Daoy (cell line): Measurements from ENCODE around the gene CACNA1H. TPM values are rescaled to one million over a fixed set of nuclear protein-coding genes. Genes with fewer than 3 reads are reported as not detected.

Experiments
- DNase-seq: peaks from one replicate; pipeline ENCODE4 v3.0.0-alpha.2; 2015; ENCODE audit warnings: low read depth
- total RNA-seq: library from RNA; depleted of rRNA; stranded (reverse); fragments of >200 nt; shearing (Covaris generic); gene quantifications from 2 replicates; pipeline ENCODE4 v1.2.3, GENCODE V29; 2014

CACNA1H gene
- total RNA-seq, 1 experiment from 2014 or later: 0.80 TPM

GRCh38 chr16:1142911-1143310 lies 10.0 kb upstream of the CACNA1H start:
- DNase-seq: no peak

GRCh38 chr16:1143761-1144450 lies 9.0 kb upstream of the CACNA1H start:
- no peak for DNase-seq

- no peak for DNase-seq
These were observed 8.2 kb upstream of the CACNA1H start for GRCh38 chr16:1144476-1145382.

DNA sequence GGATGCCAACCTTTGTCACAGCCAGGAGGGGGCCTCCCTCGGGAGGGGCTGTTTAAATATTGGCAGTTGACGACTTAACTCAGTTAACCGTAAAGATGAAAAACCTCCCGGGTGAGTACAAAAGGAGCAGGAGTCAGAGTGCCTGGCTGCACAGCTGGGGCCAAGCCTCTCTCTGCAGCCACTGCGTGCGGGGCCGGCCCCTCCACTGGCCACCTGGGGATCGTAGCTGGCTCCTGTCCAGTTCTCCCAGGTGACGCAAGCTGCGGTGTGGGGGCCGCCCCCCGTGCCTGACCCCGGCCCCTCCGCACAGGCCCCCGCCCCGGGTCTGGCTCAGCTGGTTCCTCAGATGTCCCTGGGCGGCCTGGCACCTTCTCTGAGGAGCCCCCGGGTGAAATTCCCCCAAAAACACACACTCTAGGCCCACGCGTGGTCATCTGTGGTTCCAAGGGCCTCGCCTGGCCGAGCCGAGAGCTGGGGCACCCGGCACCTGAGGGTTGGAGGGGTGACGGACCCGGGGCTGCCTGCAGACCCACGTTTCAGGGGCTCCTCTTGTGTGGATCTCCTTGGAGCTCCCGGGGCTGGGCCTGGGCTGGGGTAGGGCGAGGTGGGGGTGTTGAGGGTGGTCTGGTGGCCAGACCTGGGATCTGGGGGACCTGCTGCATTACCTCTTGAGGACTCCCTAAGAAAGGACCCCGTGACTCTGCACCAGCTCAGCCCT lies 7.4 kb upstream of the CACNA1H start:
- DNase-seq: no peak

DNA sequence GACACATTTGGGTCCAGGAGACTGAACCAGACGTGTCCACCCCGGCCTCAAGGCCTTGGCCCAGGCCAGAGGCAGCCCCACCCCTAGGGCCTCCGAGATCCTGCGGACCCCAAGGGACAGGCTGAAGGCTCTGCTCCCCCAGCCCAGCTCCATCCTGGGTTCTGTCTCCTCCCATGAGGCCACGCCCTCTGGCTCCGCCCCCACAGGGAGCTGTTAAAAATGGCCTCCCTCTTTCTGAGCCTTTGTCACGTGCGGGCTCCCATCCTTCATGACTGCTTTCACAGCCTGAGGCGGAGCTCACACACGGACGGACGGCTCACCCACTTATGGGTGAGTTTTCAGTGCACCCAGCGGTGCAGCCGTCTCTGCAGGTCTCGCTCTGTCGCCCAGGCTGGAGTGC lies 6.5 kb upstream of the CACNA1H start:
- no peak for DNase-seq

GRCh38 chr16:1147027-1147426 lies 5.9 kb upstream of the CACNA1H start:
- no peak for DNase-seq

DNA sequence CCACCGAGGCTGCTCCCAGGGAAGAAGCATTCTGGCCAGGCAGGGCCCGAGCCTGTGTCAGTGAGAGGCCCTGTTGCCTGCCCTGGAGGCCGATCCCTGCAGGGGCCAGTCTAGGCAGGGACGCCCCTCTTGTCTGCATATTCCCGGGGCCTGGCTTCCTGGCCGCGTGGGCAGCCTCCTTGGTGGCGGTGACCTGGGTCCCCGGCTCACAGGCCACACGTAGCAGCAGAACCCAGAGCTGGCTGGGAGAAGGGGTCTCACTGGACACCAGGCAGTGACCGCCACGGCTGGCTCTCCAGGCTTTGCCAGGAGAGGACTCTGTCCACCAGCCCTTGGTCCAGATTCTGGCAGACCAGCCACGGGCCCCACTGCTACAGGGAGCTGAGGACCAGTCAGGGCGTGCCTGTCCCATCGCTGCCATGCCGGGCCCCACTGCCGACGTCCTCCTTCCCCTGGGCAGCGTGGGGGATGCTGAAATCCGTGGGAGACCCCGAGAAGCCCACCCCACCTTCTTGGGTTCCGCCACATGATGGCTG lies 3.7 kb upstream of the CACNA1H start:
- DNase-seq: no peak

GRCh38 chr16:1150511-1150982 lies 2.4 kb upstream of the CACNA1H start:
- peak; percentile 59 for DNase-seq

- no peak for DNase-seq
These were observed 1.3 kb upstream of the CACNA1H start for GRCh38 chr16:1151424-1152122.

- no peak for DNase-seq
These were observed 725 bp upstream of the CACNA1H start for GRCh38 chr16:1152123-1152638.

GRCh38 chr16:1153480-1154160 lies 714 bp downstream of the CACNA1H start:
- no peak for DNase-seq

DNA sequence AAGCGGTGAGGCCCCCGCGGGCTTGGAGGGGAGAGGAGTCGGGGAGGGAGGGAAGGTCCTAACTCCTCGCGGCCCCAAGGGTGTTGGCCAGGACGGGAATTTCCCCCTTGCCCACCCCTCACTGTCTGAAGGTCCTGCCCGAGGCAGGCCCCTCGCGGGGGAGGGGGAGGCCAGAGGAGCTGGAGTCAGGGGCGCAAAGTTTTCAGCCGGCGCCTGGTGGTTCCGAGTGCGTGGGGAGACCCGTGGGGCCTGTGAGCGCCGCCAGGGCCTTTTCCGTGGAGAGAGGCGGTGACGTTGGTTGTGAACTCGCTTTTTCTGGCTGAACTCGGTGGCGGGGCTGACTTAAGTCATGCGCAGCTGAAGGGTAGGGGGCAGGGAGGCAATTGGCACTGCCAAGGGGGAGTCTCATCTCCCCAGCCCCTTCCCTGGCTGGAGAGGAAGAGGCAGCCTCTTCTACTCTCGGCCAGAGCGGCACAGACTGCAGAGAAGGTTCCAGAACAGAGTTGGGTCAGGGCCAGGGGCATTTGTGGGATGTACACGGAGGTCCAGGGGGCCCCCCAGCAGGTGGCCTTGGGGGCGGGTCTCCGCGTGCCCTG lies 1.5 kb downstream of the CACNA1H start:
- DNase-seq: no peak

GRCh38 chr16:1154887-1155331 lies 2.0 kb downstream of the CACNA1H start:
- DNase-seq: no peak

GRCh38 chr16:1155353-1156054 lies 2.6 kb downstream of the CACNA1H start:
- DNase-seq: no peak

DNA sequence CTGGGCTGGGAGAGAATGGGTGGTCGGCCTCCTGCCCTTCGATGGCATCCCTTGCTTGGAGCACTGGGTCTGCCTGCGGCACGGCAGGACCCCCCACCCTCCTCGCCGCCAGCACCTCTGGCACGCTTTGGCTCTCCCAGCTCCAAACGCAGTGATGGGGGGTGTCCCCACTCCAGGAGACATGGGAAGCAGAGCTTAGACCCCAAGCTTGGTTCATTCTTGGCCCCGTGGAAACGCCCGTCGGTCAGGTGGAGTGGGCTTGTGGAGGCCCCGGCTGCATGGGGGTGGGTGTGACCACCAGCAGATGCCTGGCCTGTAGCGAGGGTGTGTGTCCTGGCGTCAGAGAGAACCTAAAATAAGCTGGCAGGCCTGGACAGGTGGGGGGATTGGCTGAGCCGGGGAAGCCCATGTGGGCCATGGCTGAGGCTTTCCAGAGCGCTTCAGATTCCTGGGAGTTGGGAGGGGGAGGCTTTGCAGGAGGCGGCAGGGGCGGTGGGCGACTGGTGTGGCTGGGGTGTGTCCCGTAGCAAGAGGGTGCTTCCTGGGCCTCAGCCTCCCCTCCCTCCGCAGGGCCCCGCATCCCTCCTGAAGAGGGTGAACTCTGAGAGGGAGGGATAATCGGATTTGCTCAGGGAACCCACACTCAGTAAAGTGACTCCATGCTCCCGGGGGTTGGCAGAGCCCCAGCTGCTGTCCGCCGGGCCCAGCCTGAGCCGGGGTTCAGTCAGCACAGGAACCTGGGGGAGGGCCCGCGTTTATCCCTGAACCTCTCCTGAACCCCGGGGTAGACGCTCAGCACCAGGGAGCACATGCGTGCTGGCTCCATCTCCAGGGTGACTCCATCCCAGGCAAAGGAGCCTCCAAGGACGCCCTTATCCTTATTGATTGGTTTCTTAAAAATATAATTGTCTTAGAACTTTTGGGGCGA lies 3.4 kb downstream of the CACNA1H start:
- DNase-seq: no peak

DNA sequence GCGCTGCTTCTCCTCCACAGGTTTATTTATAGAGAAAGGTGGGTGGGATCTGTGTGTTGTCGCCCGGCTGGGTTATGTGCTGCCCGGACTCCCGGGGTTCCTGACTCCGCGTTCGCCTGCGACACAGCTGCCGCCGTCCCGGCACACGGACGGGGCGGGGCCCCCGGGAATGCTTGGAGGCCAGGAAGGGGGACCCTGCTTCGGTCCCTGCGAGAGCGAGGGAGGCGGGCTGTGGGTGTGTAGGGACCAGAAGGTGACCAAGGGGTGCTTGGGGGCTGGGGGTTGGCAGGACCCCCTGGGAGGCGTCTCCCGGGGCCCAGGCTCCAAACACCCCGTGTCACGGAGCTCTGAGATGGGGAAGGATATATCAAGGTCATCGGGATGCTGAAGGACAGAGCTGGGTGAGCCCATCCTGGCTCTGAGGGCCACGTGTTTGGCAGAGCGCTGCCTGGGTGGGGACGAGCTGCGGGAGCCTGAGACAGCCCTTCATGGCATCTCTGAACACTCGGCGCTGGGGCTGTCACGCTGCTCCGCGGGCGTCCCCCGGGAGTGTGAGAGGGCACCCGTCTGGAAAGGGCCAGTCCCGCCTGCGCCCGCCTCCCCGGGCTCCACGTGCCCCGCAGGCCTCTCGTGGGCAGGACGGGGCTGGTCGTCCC lies 4.2 kb downstream of the CACNA1H start:
- DNase-seq: no peak

DNA sequence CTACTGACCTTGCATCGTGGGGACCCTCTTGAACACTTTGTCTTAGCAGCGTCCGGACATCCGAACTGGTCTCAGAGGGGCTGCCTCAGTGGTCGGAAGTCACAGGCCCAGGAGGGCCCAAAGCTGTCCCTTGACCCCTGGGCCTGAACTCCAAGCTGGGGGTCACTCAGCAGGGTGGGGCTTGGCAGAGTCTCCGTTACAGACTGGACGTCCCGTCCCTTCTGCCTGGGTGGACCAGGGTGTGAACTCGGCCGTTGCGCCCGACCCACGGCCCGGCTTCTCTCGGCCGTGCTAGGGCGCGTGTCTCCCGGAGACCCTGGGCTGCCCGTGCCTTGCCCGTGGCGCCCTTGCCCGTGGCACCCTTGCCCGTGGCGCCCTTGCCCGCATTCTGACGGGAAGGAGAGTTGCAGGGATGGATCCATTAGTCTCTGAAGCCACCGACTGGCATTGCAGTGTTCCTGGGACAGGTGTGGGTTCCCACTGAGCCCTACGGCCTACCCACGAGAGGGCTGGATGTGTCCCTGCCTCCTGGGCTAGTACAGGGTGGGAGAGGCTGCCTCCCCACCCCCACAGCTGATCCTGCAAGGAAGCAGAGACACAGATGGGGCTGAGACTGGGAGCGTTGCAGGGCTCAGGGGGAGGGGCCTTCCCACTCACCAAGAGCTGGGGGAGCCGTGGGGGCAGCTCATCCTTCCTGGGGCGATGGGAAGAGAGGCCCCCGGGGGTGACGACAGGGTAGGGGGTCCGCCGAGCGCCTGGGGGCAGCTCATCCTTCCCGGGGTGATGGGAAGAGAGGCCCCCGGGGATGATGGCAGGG lies 4.9 kb downstream of the CACNA1H start:
- no peak for DNase-seq
